Fibroblast of lung (primary cell): ENCODE measurements around the gene IL3.

Source experiments
- CTCF ChIP-seq, 2 donors: IDR thresholded peaks in 1 of 2; conservative IDR thresholded peaks in 1 of 2; 1 replicate in 1 of 2; 2 replicates in 1 of 2; pipeline ENCODE4 v1.5.1; 2011 to 2012; ENCODE audit warnings: low read length in 2 of 2, control low read depth in 1 of 2, inconsistent platforms in 1 of 2, low read depth in 1 of 2, mild to moderate bottlenecking in 1 of 2
- EZH2 ChIP-seq: IDR thresholded peaks from 2 replicates; pipeline ENCODE4 v1.5.1; 2012; ENCODE audit warnings: low read length, control low read depth, mild to moderate bottlenecking; ENCODE audit errors: missing control alignments

- TF ChIP-seq CTCF (conservative IDR thresholded peaks at IDR 0.05 in 1 of 2, IDR thresholded peaks at IDR 0.05 in 1 of 2; ENCODE audit: low read depth in 1 of 2, low read length in 2 of 2) = no peak
- TF ChIP-seq EZH2 = no peak
Measured at GRCh38 chr5:132065951-132066701, 5.7 kb downstream of the IL3 start.
